GM12864 (cell line): ENCODE results near the gene MPP3.

Experiments
- DNase-seq: peaks from one replicate; pipeline ENCODE4 v3.0.0-alpha.2; 2011; ENCODE audit warnings: low read depth
- H3K4me3 ChIP-seq: 2 replicates; pipeline ENCODE4 v1.5.1; 2011; ENCODE audit warnings: mild to moderate bottlenecking, low read depth, low read length, control low read depth
- TF ChIP-seq, protein P1 (sequence below): IDR thresholded peaks from 2 replicates; pipeline ENCODE4 v1.5.1; 2011; ENCODE audit warnings: low read depth, mild to moderate bottlenecking, moderate library complexity, low read length, control low read depth, inconsistent platforms; ENCODE audit errors: missing control alignments

Gene MPP3

DNA sequence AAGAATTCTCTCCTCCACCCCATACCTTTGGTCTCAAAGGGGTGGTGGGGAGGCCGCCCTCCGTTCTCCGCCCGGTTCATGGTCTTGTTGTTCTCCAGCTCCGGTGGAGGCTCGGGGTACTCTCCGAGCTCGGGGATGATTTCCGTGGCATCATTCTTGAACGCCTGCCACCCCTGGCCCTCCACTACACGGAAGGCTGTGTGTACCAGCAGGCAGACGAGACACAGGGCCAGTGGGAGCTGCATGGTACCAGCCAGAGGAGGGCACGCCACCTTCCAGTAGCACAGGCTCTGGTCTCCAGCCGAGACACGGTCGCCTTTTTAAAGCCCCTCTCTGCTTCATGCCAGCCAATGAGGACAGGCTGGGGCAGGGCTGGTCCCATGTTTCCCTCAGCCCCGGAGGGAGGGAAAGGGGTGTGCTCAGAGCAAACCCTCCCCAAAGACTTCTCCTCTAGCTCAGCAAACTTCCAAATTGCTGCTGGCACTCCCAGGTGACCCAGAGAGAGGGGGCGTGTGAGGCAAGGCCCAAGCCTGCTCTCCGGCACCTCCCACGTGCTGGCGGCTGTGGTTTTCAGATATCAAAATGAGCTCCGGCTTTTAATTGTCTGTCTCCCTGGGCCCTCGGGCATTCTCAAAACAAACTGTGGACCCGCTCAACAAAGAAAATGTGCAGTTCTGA, 74.3 kb downstream of the MPP3 start, which contains the start of gene SOST:
Gene SOST, minus strand, starts transcription at position 295 of the 678 bp plus-strand sequence. Its CDS starts 50 bp downstream, at position 245.
- TF ChIP-seq, protein P1, sequence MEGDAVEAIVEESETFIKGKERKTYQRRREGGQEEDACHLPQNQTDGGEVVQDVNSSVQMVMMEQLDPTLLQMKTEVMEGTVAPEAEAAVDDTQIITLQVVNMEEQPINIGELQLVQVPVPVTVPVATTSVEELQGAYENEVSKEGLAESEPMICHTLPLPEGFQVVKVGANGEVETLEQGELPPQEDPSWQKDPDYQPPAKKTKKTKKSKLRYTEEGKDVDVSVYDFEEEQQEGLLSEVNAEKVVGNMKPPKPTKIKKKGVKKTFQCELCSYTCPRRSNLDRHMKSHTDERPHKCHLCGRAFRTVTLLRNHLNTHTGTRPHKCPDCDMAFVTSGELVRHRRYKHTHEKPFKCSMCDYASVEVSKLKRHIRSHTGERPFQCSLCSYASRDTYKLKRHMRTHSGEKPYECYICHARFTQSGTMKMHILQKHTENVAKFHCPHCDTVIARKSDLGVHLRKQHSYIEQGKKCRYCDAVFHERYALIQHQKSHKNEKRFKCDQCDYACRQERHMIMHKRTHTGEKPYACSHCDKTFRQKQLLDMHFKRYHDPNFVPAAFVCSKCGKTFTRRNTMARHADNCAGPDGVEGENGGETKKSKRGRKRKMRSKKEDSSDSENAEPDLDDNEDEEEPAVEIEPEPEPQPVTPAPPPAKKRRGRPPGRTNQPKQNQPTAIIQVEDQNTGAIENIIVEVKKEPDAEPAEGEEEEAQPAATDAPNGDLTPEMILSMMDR: no peak
- H3K4me3 ChIP-seq: no peak within 1 kb of the TSS
- DNase-seq: no peak

DNA sequence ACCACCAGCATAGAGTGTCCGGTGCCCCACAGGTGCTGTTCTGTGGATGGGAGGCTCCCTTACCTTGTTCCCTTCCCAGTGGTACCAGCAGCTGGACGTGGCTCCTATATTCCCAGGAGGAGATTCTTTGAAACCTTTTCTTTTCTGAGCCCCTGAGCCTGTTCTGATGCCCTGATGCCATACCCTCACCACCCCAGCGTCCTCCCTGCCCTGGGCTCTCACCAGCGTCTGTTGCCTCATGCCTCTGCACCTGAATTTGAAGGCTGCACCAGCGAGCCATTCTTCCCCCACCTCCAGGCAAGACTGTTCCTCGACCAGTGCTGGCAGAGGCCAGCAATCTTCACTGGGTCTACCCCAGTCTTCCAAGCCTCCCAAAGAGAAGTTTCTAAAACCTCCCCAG, 74.9 kb downstream of the MPP3 start:
- no peak overlapping the region for H3K4me3 ChIP-seq
- TF ChIP-seq, protein P1: no peak
- no peak for DNase-seq

DNA sequence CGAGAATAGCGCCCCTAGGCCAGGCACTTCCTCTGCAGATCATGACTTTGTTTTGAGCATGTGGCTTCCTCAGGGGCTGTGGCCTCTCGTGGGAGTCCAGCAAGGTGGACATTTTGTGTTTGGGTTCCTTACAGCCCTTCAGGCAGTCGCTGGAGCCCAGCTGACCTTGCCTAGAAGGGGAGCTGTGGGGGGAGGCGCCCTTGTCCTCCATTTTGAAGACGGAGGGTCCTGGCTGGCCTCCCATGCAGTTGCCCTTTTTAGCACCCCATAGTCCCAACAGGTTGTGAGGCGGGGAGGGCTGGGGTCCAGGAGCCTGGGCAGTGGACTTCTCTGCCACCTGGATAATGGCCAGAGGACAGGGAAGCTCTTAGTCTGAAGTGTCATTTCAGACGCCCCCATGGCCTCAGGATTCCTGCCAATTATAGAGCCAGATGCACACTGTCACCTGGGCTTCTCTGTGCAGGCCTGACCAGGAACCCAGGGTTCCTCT, 75.7 kb downstream of the MPP3 start:
- no peak overlapping the region for H3K4me3 ChIP-seq
- TF ChIP-seq, protein P1: no peak

DNA sequence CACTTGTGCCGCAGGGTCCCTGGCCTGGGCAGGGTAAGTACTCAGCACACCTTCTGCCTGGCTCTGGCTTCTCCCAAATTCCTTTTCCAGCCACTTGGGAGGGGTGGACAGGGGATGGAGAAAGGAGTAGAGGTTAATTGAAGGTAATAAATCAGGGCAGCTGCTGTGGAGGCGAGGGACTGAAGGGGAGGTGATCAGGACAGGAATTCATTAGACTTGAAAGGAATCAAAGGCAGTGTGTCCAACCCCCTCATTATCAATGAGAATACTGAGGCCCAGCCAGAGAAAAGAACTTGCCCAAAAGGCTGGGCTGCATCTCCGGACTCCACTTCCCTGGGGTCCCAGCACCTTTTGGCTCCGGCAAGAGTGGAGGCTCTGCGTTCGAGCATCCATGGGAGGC, 76.7 kb downstream of the MPP3 start:
- no peak for DNase-seq
- no peak overlapping the region for H3K4me3 ChIP-seq
- TF ChIP-seq, protein P1: no peak

More for the DNA sequence above, 75.7 kb downstream of the MPP3 start:
- DNase-seq: no peak

DNA sequence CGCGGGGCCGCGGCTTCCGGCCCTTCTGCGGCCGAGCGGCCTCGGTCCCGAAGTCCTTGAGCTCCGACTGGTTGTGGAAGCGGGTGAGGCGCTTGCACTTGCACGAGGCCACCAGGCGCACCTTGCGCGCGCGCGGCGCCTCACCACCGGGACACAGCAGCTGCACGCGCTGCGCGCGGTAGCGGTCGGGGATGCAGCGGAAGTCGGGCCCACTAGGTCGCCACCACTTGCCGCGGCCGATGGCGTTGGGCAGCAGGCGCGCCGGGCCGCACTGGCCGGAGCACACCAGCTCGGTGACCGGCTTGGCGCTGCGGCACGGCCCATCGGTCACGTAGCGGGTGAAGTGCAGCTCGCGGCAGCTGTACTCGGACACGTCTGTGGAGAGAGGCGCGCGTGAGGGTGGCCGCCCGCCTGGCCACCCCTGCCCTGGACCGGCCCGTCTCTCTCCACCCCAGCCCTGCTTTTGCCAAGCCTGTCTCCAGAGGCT, 77.5 kb downstream of the MPP3 start:
- TF ChIP-seq, protein P1: no peak
- DNase-seq: no peak
- H3K4me3 ChIP-seq: no peak overlapping the region

DNA sequence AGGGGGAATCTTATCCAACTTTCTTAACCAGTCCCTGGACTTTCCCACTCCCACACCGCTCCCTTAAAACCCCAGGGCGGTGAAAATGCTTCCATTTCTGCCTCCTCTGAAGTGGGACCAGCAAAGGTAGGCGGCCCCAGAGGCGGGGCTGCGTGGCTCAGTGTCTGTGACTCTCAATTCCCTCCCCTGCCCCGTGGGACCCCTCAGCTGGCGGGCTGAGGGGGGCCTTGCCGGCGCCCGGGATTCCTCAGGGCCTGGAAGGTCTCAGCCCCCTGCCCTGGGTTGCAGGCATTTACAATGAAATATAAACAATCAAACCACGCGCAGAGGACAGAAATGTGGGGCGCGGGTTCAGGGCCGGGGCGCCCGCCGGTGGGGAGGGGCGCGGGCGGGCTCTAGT, 78.0 kb downstream of the MPP3 start:
- H3K4me3 ChIP-seq: no peak overlapping the region
- DNase-seq: no peak
- TF ChIP-seq, protein P1: no peak
